Epithelial cell of alveolus of lung (primary cell): ENCODE data around the gene TDP2. TPM values are rescaled to one million over a fixed set of nuclear protein-coding genes. Genes with fewer than 3 reads are reported as not detected.

Source experiments
- total RNA-seq: library from RNA; depleted of rRNA; stranded (reverse); fragments of >200 nt; gene quantifications from 2 replicates; pipeline ENCODE4 v1.2.1, GENCODE V29; 2015

TDP2 gene
- 14.3 and 16.5 TPM in 2 replicates for total RNA-seq

GRCh38 chr6:24666641-24667377, at the start of gene TDP2, which contains the start of gene ACOT13:
Gene TDP2, minus strand, starts transcription at chr6:24666899. Its CDS starts 37 bp downstream, at chr6:24666862.
Gene ACOT13, plus strand, starts transcription at chr6:24667077. Its CDS starts 187 bp downstream, at chr6:24667264.

Other genes with a start within 250 kb of the TDP2 start
- gene GPLD1, start 177.3 kb downstream of the TDP2 start, total RNA-seq: 0.26 TPM in 1 of 2 replicates, not detected in the other
- 0.64 and 0.91 TPM in 2 replicates for gene ALDH5A1, start 171.9 kb downstream of the TDP2 start, total RNA-seq
- not detected in 2 replicates for gene KIAA0319, start 20.7 kb downstream of the TDP2 start, total RNA-seq
- 3.9 and 5.3 TPM in 2 replicates for gene ACOT13, start 178 bp upstream of the TDP2 start, total RNA-seq
- 63.1 and 80.7 TPM in 2 replicates for gene C6orf62, start 52.3 kb upstream of the TDP2 start, total RNA-seq
- 14.7 and 26.9 TPM in 2 replicates for gene GMNN, start 108.0 kb upstream of the TDP2 start, total RNA-seq
- not detected in 2 replicates for gene ARMH2, start 132.0 kb upstream of the TDP2 start, total RNA-seq